GM23338 (cell line): Measurements from ENCODE around the gene FAM171A2.
"Not testable (repeated sequence)": the region's sequence is repeated elsewhere in the genome, so short reads cannot be mapped to it uniquely, and the experiment has no call there.

Experiments used
- EZH2 ChIP-seq: fragments of 200-600 bp; sonication (generic); IDR thresholded peaks from one replicate; pipeline ENCODE4 v1.8.0; 2017; ENCODE audit warnings: antibody characterized with exemption, mild to moderate bottlenecking, low read depth; ENCODE audit not compliant: unreplicated experiment
- EZH2phosphoT487 ChIP-seq: fragments of 200-600 bp; sonication (generic); IDR thresholded peaks from one replicate; pipeline ENCODE4 v1.8.1; 2018; ENCODE audit warnings: antibody characterized with exemption; ENCODE audit not compliant: unreplicated experiment

GRCh38 chr17:44340553-44340952 lies 23.1 kb downstream of the FAM171A2 start:
- not testable (repeated sequence) for TF ChIP-seq EZH2, EZH2phosphoT487
